ENCODE measurements around the gene SLCO3A1.

GRCh38 chr15:92159906-92160841 is 306.7 kb downstream of the SLCO3A1 start:
- TF ChIP-seq CTCF (IDR thresholded peaks at IDR 0.05) (no peak), POLR2A (IDR thresholded peaks at IDR 0.05) (no peak)
